ENCODE measurements around the gene TLR7. TPM values are rescaled to one million over a fixed set of nuclear protein-coding genes. Genes with fewer than 3 reads are reported as not detected.

The TLR7 gene
- total and polyA plus RNA-seq, 9 of the 15 experiments (the other 6 are each of a cell fraction or from before 2014, with no cell fraction given), result 0.04 to 0.13 (median 0.07) TPM; not detected in 6

DNA sequence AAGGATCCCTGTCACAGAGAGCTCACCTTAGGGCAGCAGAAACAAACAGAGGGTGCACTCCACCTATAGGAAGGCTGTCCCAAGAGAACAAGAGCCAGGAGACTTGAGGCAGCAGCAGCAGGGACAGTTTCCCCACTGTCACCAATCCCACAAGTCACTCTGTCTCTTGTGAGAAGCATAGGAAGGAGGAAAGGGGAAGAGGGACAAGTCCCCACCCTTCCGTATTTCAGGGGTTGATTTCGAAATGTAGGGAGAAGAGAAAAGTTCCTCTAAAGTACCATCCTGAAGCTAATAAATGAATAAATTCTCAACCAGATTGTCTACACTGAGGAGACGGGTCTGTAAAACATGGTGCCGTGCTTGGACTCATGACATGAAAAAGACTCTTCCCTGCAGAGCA is 30.1 kb downstream of the TLR7 start:
- H3K4me3 ChIP-seq, result no peak overlapping the region
- BruUV-seq (replicated peaks), result no TSS peak
- no peak for FAIRE-seq
- ChIA-PET POLR2A (interaction anchor here (0.5 kb wide), 1 partner anchor 106 kb away, joined by 3 read pairs; the partner anchor contains the start of gene PRPS2), CTCF (ENCODE audit: low intra/inter-chr PET ratio) (no interaction called here)
- no peaks in the 10 kb centered on the region; a peak in 1 of 5 replicates for H3K4me1 ChIP-seq (replicated peaks in 1 of 2; ENCODE audit: control insufficient read depth in 2 of 2, insufficient read depth in 2 of 2, low read length in 2 of 2)
- H3K27me3 ChIP-seq (ENCODE audit: control insufficient read depth in 2 of 2, insufficient read depth in 2 of 2, low read length in 2 of 2), result no peaks in the 10 kb centered on the region
- intact Hi-C loops (cut with micrococcal nuclease) (no loop called here), in situ Hi-C loops (cut with MboI) (loop anchor here (10.0 kb wide), 1 partner anchor 72 kb away; no protein-coding TSS in a partner anchor)
- no peak for TF ChIP-seq TEAD1 (CRISPR knock-in tag; IDR thresholded peaks at IDR 0.05)
- no peak for TF ChIP-seq MCM3 (IDR thresholded peaks at IDR 0.05)
- TF ChIP-seq PCBP2 (IDR thresholded peaks at IDR 0.05; ENCODE audit: low read depth, low read length, poor library complexity, severe bottlenecking), result no peak
- TF ChIP-seq NCOA6 (IDR thresholded peaks at IDR 0.05), result no peak
- TF ChIP-seq SRSF3 (IDR thresholded peaks at IDR 0.05; ENCODE audit: insufficient read depth, low read length), result no peak
- no peak for TF ChIP-seq SP2 (IDR thresholded peaks at IDR 0.05; ENCODE audit: extremely low read depth, low read depth, low read length, poor library complexity, severe bottlenecking)
- no peak for TF ChIP-seq CBX8 (IDR thresholded peaks at IDR 0.05; ENCODE audit: borderline replicate concordance, extremely low read depth, low read depth, low read length, poor library complexity, severe bottlenecking)
- no peak for TF ChIP-seq HMG20B (CRISPR knock-in tag; IDR thresholded peaks at IDR 0.05)
- TF ChIP-seq ETV6 (IDR thresholded peaks at IDR 0.05; ENCODE audit: borderline replicate concordance in 1 of 2, low read depth in 2 of 2, low read length in 1 of 2), result no peak
- no peak for TF ChIP-seq ETV6 (CRISPR knock-in tag; IDR thresholded peaks at IDR 0.05; ENCODE audit: borderline replicate concordance)
- no peak for TF ChIP-seq MYNN (IDR thresholded peaks at IDR 0.05)
- no peak for TF ChIP-seq MYNN (CRISPR knock-in tag; IDR thresholded peaks at IDR 0.05)
- no peak for TF ChIP-seq U2AF2 (optimal IDR thresholded peaks at IDR 0.05; ENCODE audit: low read depth, low read length)
- TF ChIP-seq EGR1 (conservative IDR thresholded peaks at IDR 0.05), result no peak
- TF ChIP-seq XRCC5 (IDR thresholded peaks at IDR 0.05; ENCODE audit: low read depth, low read length), result no peak
- TF ChIP-seq ZNF780A (CRISPR knock-in tag; IDR thresholded peaks at IDR 0.05), result no peak
- TF ChIP-seq SIX5 (IDR thresholded peaks at IDR 0.05; ENCODE audit: borderline replicate concordance in 1 of 2, insufficient read depth in 1 of 2, low read depth in 1 of 2, low read length in 2 of 2), result no peak
- no peaks in the 10 kb centered on the region for H3K9me1 ChIP-seq (ENCODE audit: control insufficient read depth, insufficient read depth, low read length)
- no peaks in the 10 kb centered on the region for H3K79me2 ChIP-seq (ENCODE audit: control insufficient read depth, insufficient read depth, low read length)
- no peaks in the 10 kb centered on the region for H3K36me3 ChIP-seq (ENCODE audit: control insufficient read depth, insufficient read depth, low read length)
- no peak overlapping the region for H3K9ac ChIP-seq (ENCODE audit: insufficient read depth in 1 of 2, low read depth in 2 of 2, low read length in 2 of 2)
- no peaks in the 10 kb centered on the region for H4K20me1 ChIP-seq (replicated peaks; ENCODE audit: control insufficient read depth, insufficient read depth, low read length)
- 8% methylated on average over 3 of the region's 4 CpGs for WGBS (ENCODE audit: insufficient coverage, low coverage, missing lambda C conversion rate)
- ATAC-seq, result no peak
- no peak for DNase-seq (ENCODE audit: extremely low read depth in 1 of 4, low spot score in 3 of 4)
- no peaks in the 10 kb centered on the region for H3K9me3 ChIP-seq (replicated peaks; ENCODE audit: control insufficient read depth, insufficient read depth, low read depth, low read length)
- H3K27ac ChIP-seq (ENCODE audit: extremely low read depth, low read depth, low read length), result no peak overlapping the region
- H3K4me2 ChIP-seq (ENCODE audit: insufficient read depth, low read length), result no peak overlapping the region
- no peak overlapping the region for H2AFZ ChIP-seq (ENCODE audit: low read depth, low read length)
